Cerebellar nuclear complex (tissue), 1 donor: ENCODE data around the gene PGLYRP3.
A peak's percentile ranks its signal among the peaks of the same experiment; 100 is the strongest.

Experiments
- DNase-seq, 2 experiments: peaks; one replicate each; lab custom pipeline; 2025; lab: John Stamatoyannopoulos, UW

The PGLYRP3 gene

GRCh38 chr1:153312570-153313186 lies at the start of gene PGLYRP3:
Gene PGLYRP3, minus strand, starts transcription at chr1:153312952. Its CDS starts 2,287 bp downstream, at chr1:153310665.
- no peak for DNase-seq

GRCh38 chr1:153362187-153362775 lies 49.5 kb upstream of the PGLYRP3 start:
- DNase-seq = no peak

- no peak for DNase-seq
Measured at GRCh38 chr1:153361480-153362109, 48.8 kb upstream of the PGLYRP3 start.

GRCh38 chr1:153360592-153361479 lies 48.1 kb upstream of the PGLYRP3 start:
- no peak for DNase-seq

GRCh38 chr1:153360190-153360589 lies 47.4 kb upstream of the PGLYRP3 start:
- no peak for DNase-seq

GRCh38 chr1:153359241-153359640 lies 46.5 kb upstream of the PGLYRP3 start:
- no peak for DNase-seq

- DNase-seq = no peak
Measured at GRCh38 chr1:153358691-153358975, 45.9 kb upstream of the PGLYRP3 start.

- no peak for DNase-seq
Measured at GRCh38 chr1:153357853-153358690, 45.3 kb upstream of the PGLYRP3 start, which contains the start of gene S100A9. Gene S100A9, plus strand, starts transcription at chr1:153357854. Its CDS starts 430 bp downstream, at chr1:153358284.

- no peak for DNase-seq
Measured at GRCh38 chr1:153357076-153357852, 44.5 kb upstream of the PGLYRP3 start.

GRCh38 chr1:153356392-153357075 lies 43.8 kb upstream of the PGLYRP3 start:
- no peak for DNase-seq

- DNase-seq = no peak
Measured at GRCh38 chr1:153355445-153356071, 42.8 kb upstream of the PGLYRP3 start.

GRCh38 chr1:153354515-153355193 lies 41.9 kb upstream of the PGLYRP3 start:
- DNase-seq = no peak

- no peak for DNase-seq
Measured at GRCh38 chr1:153353226-153353947, 40.6 kb upstream of the PGLYRP3 start.

- DNase-seq = peak in 1 of 2 experiments; percentile 2
Measured at GRCh38 chr1:153352523-153352922, 39.8 kb upstream of the PGLYRP3 start.

GRCh38 chr1:153350321-153350957 lies 37.7 kb upstream of the PGLYRP3 start:
- no peak for DNase-seq

- DNase-seq = no peak
Measured at GRCh38 chr1:153349363-153350320, 36.9 kb upstream of the PGLYRP3 start.
